Stomach (tissue), 4 donors: ENCODE results near the gene DFFA.

Source experiments
- EP300 ChIP-seq: sonication (generic); formaldehyde crosslinking; IDR thresholded peaks from one replicate; pipeline ENCODE4 v1.6.1; 2017; ENCODE audit warnings: antibody characterized with exemption
- POLR2A ChIP-seq, 4 donors: fragments of 450-650 bp; IDR thresholded peaks; one replicate each; pipeline ENCODE4 v1.6.1; 2016; ENCODE audit warnings: antibody characterized with exemption in 4 of 4, control low read depth in 2 of 4, mild to moderate bottlenecking in 1 of 4, moderate library complexity in 1 of 4
- POLR2AphosphoS5 ChIP-seq, 3 donors: sonication (generic); formaldehyde crosslinking; IDR thresholded peaks; one replicate each; pipeline ENCODE4 v1.6.1; 2016; ENCODE audit warnings: antibody characterized with exemption in 3 of 3
- TF ChIP-seq, protein P1 (sequence below), 7 experiments: fragments of 450-650 bp in 4 of 7; fragments of 200-600 bp in 3 of 7; sonication (generic) in 3 of 7; IDR thresholded peaks; one replicate each; pipeline ENCODE4 v1.5.1; 2016 to 2019; ENCODE audit warnings: antibody characterized with exemption in 7 of 7, control low read depth in 2 of 7, mild to moderate bottlenecking in 1 of 7

GRCh38 chr1:10470043-10470442, 2.3 kb downstream of the DFFA start:
- TF ChIP-seq, protein P1, sequence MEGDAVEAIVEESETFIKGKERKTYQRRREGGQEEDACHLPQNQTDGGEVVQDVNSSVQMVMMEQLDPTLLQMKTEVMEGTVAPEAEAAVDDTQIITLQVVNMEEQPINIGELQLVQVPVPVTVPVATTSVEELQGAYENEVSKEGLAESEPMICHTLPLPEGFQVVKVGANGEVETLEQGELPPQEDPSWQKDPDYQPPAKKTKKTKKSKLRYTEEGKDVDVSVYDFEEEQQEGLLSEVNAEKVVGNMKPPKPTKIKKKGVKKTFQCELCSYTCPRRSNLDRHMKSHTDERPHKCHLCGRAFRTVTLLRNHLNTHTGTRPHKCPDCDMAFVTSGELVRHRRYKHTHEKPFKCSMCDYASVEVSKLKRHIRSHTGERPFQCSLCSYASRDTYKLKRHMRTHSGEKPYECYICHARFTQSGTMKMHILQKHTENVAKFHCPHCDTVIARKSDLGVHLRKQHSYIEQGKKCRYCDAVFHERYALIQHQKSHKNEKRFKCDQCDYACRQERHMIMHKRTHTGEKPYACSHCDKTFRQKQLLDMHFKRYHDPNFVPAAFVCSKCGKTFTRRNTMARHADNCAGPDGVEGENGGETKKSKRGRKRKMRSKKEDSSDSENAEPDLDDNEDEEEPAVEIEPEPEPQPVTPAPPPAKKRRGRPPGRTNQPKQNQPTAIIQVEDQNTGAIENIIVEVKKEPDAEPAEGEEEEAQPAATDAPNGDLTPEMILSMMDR (IDR thresholded peaks at IDR 0.05), result no peak
- TF ChIP-seq POLR2A (IDR thresholded peaks at IDR 0.05), result no peak
- TF ChIP-seq EP300, result no peak
- no peak for TF ChIP-seq POLR2AphosphoS5 (IDR thresholded peaks at IDR 0.05)
